SU-DHL-6 (cell line): ENCODE results near the gene PTPN13.
"Not testable (repeated sequence)": the region's sequence is repeated elsewhere in the genome, so short reads cannot be mapped to it uniquely, and the experiment has no call there.

Experiments used
- H2AFZ ChIP-seq: fragments of 200-600 bp; sonication (generic); 2 replicates; pipeline ENCODE4 v1.6.1; 2014; ENCODE audit warnings: low read depth, mild to moderate bottlenecking, moderate library complexity, mixed read lengths, antibody characterized with exemption, low read length; ENCODE audit not compliant: severe bottlenecking
- H3F3A ChIP-seq: fragments of 200-600 bp; shearing (Covaris generic); 2 replicates; pipeline ENCODE4 v1.6.0; 2016; ENCODE audit warnings: antibody characterized with exemption, mild to moderate bottlenecking; ENCODE audit not compliant: insufficient read depth
- H3K27ac ChIP-seq: fragments of 200-600 bp; sonication (generic); 2 replicates; pipeline ENCODE4 v1.5.1; 2016; ENCODE audit warnings: low read depth, mild to moderate bottlenecking, low read length, moderate library complexity, mixed read lengths
- H3K27me3 ChIP-seq: fragments of 200-600 bp; sonication (generic), shearing (Covaris generic); 2 replicates; pipeline ENCODE4 v1.6.0; 2014; ENCODE audit warnings: mild to moderate bottlenecking, low read length
- H3K36me3 ChIP-seq: fragments of 200-600 bp; sonication (generic); 2 replicates; pipeline ENCODE4 v1.6.1; 2014; ENCODE audit warnings: mild to moderate bottlenecking, low read length, mixed read lengths
- H3K4me2 ChIP-seq: fragments of 300-600, 200-600 bp; shearing (Covaris generic), sonication (generic); 2 replicates; pipeline ENCODE4 v1.6.0; 2014; ENCODE audit warnings: low read length, low read depth, mild to moderate bottlenecking; ENCODE audit not compliant: poor library complexity, severe bottlenecking
- H3K4me3 ChIP-seq: fragments of 200-600 bp; sonication (generic); 2 replicates; pipeline ENCODE4 v1.5.1; 2014; ENCODE audit warnings: antibody characterized with exemption, low read length, mild to moderate bottlenecking, mixed read lengths; ENCODE audit not compliant: insufficient read depth, poor library complexity, severe bottlenecking
- H3K79me2 ChIP-seq: fragments of 200-600 bp; sonication (generic); 2 replicates; pipeline ENCODE4 v1.6.1; 2014; ENCODE audit warnings: mild to moderate bottlenecking, low read length, moderate library complexity; ENCODE audit not compliant: insufficient read depth
- H3K9ac ChIP-seq: fragments of 200-600 bp; sonication (generic); 2 replicates; pipeline ENCODE4 v1.7.0; 2014; ENCODE audit warnings: mild to moderate bottlenecking, low read length
- H3K9me2 ChIP-seq: fragments of 200-600 bp; sonication (generic); replicated peaks from 2 replicates; pipeline ENCODE4 v1.6.1; 2014; ENCODE audit warnings: low read length; ENCODE audit not compliant: insufficient read depth
- H3K9me3 ChIP-seq: fragments of 200-600 bp; sonication (generic); 2 replicates; pipeline ENCODE4 v1.6.1; 2014; ENCODE audit warnings: low read length, mixed read lengths; ENCODE audit not compliant: insufficient read depth
- H4K20me1 ChIP-seq: fragments of 200-600 bp; sonication (generic); 2 replicates; pipeline ENCODE4 v1.6.1; 2014; ENCODE audit warnings: low read depth, mild to moderate bottlenecking, antibody characterized with exemption, low read length, moderate library complexity, mixed read lengths
- CTCF ChIP-seq: fragments of 200-600 bp; sonication (generic); IDR thresholded peaks from one replicate; pipeline ENCODE4 v1.5.1; 2017; ENCODE audit warnings: antibody characterized with exemption, mild to moderate bottlenecking, low read length, moderate library complexity; ENCODE audit not compliant: insufficient read depth, poor library complexity, severe bottlenecking
- EZH2phosphoT487 ChIP-seq: fragments of 200-600 bp; sonication (generic), shearing (Covaris generic); conservative IDR thresholded peaks from 2 replicates; pipeline ENCODE4 v1.6.1; 2018; ENCODE audit warnings: mild to moderate bottlenecking, antibody characterized with exemption, low read length, moderate library complexity, mixed read lengths

PTPN13 gene

GRCh38 chr4:86644892-86645291, 50.8 kb downstream of the PTPN13 start:
- H3K9ac ChIP-seq, result no peak overlapping the region
- H3K79me2 ChIP-seq, result no peaks in the 10 kb centered on the region
- H2AFZ ChIP-seq, result no peak overlapping the region
- no peak overlapping the region for H3K4me2 ChIP-seq
- H3K36me3 ChIP-seq, result no peaks in the 10 kb centered on the region
- TF ChIP-seq CTCF, result no peak
- no peak for TF ChIP-seq EZH2phosphoT487
- H3K4me3 ChIP-seq, result no peak overlapping the region
- no peaks in the 10 kb centered on the region for H4K20me1 ChIP-seq
- H3K27me3 ChIP-seq, result no peaks in the 10 kb centered on the region
- H3K9me3 ChIP-seq, result no peaks in the 10 kb centered on the region
- H3K27ac ChIP-seq, result no peak overlapping the region
- H3K9me2 ChIP-seq, result no peaks in the 10 kb centered on the region
- no peaks in the 10 kb centered on the region for H3F3A ChIP-seq

GRCh38 chr4:86652332-86652932, 58.3 kb downstream of the PTPN13 start:
- H4K20me1 ChIP-seq, result no peaks in the 10 kb centered on the region
- no peaks in the 10 kb centered on the region for H3K36me3 ChIP-seq
- TF ChIP-seq EZH2phosphoT487, result no peak
- TF ChIP-seq CTCF, result no peak
- no peaks in the 10 kb centered on the region for H3F3A ChIP-seq
- H3K4me2 ChIP-seq, result no peak overlapping the region
- H3K27me3 ChIP-seq, result no peaks in the 10 kb centered on the region
- H3K27ac ChIP-seq, result no peak overlapping the region
- H3K4me3 ChIP-seq, result no peak overlapping the region
- no peaks in the 10 kb centered on the region for H3K79me2 ChIP-seq
- H3K9ac ChIP-seq, result no peak overlapping the region
- no peak overlapping the region for H2AFZ ChIP-seq
- no peaks in the 10 kb centered on the region for H3K9me3 ChIP-seq
- H3K9me2 ChIP-seq, result no peaks in the 10 kb centered on the region

GRCh38 chr4:86653237-86653865, 59.2 kb downstream of the PTPN13 start:
- Histone ChIP-seq H3K27me3 (no peaks in the 10 kb centered on the region), H3F3A (no peaks in the 10 kb centered on the region), H3K36me3 (no peaks in the 10 kb centered on the region), H2AFZ (no peak overlapping the region), H3K9me3 (no peaks in the 10 kb centered on the region), H3K79me2 (no peaks in the 10 kb centered on the region), H3K9ac (no peak overlapping the region), H3K4me3 (no peak overlapping the region), H3K4me2 (no peak overlapping the region), H3K9me2 (no peaks in the 10 kb centered on the region), H3K27ac (no peak overlapping the region), H4K20me1 (no peaks in the 10 kb centered on the region)
- TF ChIP-seq CTCF, result peak; percentile 53
- no peak for TF ChIP-seq EZH2phosphoT487

GRCh38 chr4:86656781-86657180, 62.7 kb downstream of the PTPN13 start:
- H3K4me2 ChIP-seq, H4K20me1 ChIP-seq, H3K27ac ChIP-seq, H3K9me2 ChIP-seq, H3K36me3 ChIP-seq, H3K9ac ChIP-seq, H2AFZ ChIP-seq, H3K79me2 ChIP-seq, H3K4me3 ChIP-seq, H3F3A ChIP-seq, H3K9me3 ChIP-seq, H3K27me3 ChIP-seq: not testable (repeated sequence)
